ENCODE results near the gene DGKZ. TPM values are rescaled to one million over a fixed set of nuclear protein-coding genes. Genes with fewer than 3 reads are reported as not detected.

Gene DGKZ
- total and polyA plus RNA-seq, 10 of the 15 experiments (the other 5 are each of a cell fraction or from before 2014, with no cell fraction given) = 0.50 to 78.4 (median 39.5) TPM

DNA sequence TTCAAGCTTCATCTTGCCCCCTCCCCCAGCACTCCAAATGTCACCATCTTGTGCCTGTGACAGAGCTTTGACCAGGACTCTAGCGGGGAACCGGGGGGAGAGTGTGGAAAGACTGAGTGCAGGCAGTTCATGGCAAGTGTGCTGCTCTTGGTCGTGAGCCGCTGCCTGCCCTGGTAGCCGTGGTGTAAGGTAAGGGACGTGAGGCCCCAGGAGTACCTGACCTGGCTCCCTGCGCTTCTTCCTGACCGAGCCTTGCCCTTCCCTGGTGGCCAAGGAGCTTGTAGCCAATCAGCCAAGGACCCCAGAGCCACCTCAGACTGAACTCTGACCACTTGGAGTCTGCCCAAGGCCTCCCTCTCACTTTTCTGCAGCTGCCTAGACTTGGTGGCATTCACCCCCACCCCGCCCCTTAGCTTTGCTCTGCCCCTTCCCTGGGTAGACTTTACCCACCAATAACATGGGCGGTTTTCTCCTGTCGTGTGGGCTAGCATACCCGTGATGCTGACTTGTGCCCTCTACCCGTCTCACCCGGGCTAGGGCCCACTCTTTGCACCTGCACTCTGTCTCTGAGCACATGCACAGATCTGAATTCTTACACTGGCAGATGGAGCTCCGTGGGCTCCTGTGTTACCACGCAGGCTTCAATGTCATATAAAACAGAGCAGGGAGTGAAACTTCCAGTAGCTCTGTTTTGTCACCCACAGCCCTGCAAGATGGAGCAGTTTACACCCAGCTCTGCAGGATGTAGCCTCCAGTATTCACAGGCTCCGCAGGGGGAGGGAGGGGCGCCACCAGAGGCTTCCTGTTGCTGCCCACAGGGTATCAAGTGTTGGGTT is 1.5 kb downstream of the DGKZ start:
- peak; percentile 38 for ATAC-seq
- Histone ChIP-seq H4K20me1 (ENCODE audit: control insufficient read depth, insufficient read depth) (no peaks in the 10 kb centered on the region), H3K27me3 (replicated peaks in 1 of 2; ENCODE audit: control insufficient read depth in 2 of 2, insufficient read depth in 2 of 2, low read length in 1 of 2) (no peaks in the 10 kb centered on the region), H3K4me2 (ENCODE audit: control insufficient read depth, insufficient read depth) (peak overlapping the region; percentile 98), H3K9ac (ENCODE audit: control insufficient read depth, insufficient read depth, low read length) (peak overlapping the region; percentile 83), H3K4me3 (peak overlapping the region; percentile 88), H2AFZ (ENCODE audit: control insufficient read depth, low read depth, low read length) (no peak overlapping the region), H3K79me2 (ENCODE audit: control insufficient read depth, insufficient read depth, low read length) (peaks cover 56% of the 10 kb centered on the region), H3K27ac (ENCODE audit: control insufficient read depth, insufficient read depth) (peak overlapping the region; percentile 71), H3K9me3 (replicated peaks; ENCODE audit: control insufficient read depth, insufficient read depth, low read length) (no peaks in the 10 kb centered on the region), H3K36me3 (ENCODE audit: control insufficient read depth in 2 of 2, insufficient read depth in 2 of 2, low read length in 1 of 2) (peaks cover 0 to 3% of the 10 kb centered on the region in 2 experiments; a peak in 3 of 4 replicates), H3K4me1 (ENCODE audit: control insufficient read depth, insufficient read depth, low read length) (peaks cover 45% of the 10 kb centered on the region)
- RAD21 ChIA-PET (ENCODE audit: unreplicated experiment) = interaction anchor here (0.8 to 3.4 kb wide), 10 partner anchors 10 to 212 kb away, joined by 3 to 38 read pairs (median 4); no protein-coding TSS in a partner anchor
- CTCF ChIA-PET = interaction anchor here (0.8 to 19.9 kb wide), 12 partner anchors 8 to 189 kb away, joined by 3 to 423 read pairs (median 6); no protein-coding TSS in a partner anchor
- in situ Hi-C loops (cut with MboI) = no loop called here
- no peak for DNase-seq (ENCODE audit: low read depth, low spot score)
- POLR2A ChIA-PET = interaction anchor here (0.5 to 3.0 kb wide), 7 partner anchors 9 to 244 kb away, joined by 3 to 32 read pairs (median 4); no protein-coding TSS in a partner anchor
- no peak for FAIRE-seq
- no TSS peak for BruUV-seq (replicated peaks)
- TF ChIP-seq KDM1A (IDR thresholded peaks at IDR 0.05; ENCODE audit: borderline replicate concordance) (no peak), HDGF (IDR thresholded peaks at IDR 0.05) (no peak)
- TF ChIP-seq, protein P1, sequence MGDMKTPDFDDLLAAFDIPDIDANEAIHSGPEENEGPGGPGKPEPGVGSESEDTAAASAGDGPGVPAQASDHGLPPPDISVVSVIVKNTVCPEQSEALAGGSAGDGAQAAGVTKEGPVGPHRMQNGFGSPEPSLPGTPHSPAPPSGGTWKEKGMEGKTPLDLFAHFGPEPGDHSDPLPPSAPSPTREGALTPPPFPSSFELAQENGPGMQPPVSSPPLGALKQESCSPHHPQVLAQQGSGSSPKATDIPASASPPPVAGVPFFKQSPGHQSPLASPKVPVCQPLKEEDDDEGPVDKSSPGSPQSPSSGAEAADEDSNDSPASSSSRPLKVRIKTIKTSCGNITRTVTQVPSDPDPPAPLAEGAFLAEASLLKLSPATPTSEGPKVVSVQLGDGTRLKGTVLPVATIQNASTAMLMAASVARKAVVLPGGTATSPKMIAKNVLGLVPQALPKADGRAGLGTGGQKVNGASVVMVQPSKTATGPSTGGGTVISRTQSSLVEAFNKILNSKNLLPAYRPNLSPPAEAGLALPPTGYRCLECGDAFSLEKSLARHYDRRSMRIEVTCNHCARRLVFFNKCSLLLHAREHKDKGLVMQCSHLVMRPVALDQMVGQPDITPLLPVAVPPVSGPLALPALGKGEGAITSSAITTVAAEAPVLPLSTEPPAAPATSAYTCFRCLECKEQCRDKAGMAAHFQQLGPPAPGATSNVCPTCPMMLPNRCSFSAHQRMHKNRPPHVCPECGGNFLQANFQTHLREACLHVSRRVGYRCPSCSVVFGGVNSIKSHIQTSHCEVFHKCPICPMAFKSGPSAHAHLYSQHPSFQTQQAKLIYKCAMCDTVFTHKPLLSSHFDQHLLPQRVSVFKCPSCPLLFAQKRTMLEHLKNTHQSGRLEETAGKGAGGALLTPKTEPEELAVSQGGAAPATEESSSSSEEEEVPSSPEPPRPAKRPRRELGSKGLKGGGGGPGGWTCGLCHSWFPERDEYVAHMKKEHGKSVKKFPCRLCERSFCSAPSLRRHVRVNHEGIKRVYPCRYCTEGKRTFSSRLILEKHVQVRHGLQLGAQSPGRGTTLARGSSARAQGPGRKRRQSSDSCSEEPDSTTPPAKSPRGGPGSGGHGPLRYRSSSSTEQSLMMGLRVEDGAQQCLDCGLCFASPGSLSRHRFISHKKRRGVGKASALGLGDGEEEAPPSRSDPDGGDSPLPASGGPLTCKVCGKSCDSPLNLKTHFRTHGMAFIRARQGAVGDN (IDR thresholded peaks at IDR 0.05) = no peak
- SMC1A ChIA-PET (ENCODE audit: uncharacterized antibody, unreplicated experiment) = interaction anchor here (0.5 to 5.3 kb wide), 8 partner anchors 12 to 134 kb away, joined by 3 to 70 read pairs (median 5); no protein-coding TSS in a partner anchor
- 35% methylated on average over 18 of the region's 18 CpGs for WGBS (ENCODE audit: insufficient coverage, insufficient replicate concordance, low lambda C conversion rate, missing lambda C conversion rate)
- intact Hi-C loops (cut with micrococcal nuclease; ENCODE audit: unreplicated experiment) = loop anchor here (10.0 kb wide), 1 partner anchor 224 kb away; the partner anchor contains the start of gene PHF21A

All from GM12878 (cell line).